SU-DHL-6 (cell line): Measurements from ENCODE around the gene CXorf38.

ENCODE experiments used
- H2AFZ ChIP-seq: fragments of 200-600 bp; sonication (generic); 2 replicates; pipeline ENCODE4 v1.6.1; 2014; ENCODE audit warnings: low read depth, mild to moderate bottlenecking, moderate library complexity, mixed read lengths, antibody characterized with exemption, low read length; ENCODE audit not compliant: severe bottlenecking
- H3F3A ChIP-seq: fragments of 200-600 bp; shearing (Covaris generic); 2 replicates; pipeline ENCODE4 v1.6.0; 2016; ENCODE audit warnings: antibody characterized with exemption, mild to moderate bottlenecking; ENCODE audit not compliant: insufficient read depth
- H3K27ac ChIP-seq: fragments of 200-600 bp; sonication (generic); 2 replicates; pipeline ENCODE4 v1.5.1; 2016; ENCODE audit warnings: low read depth, mild to moderate bottlenecking, low read length, moderate library complexity, mixed read lengths
- H3K27me3 ChIP-seq: fragments of 200-600 bp; sonication (generic), shearing (Covaris generic); 2 replicates; pipeline ENCODE4 v1.6.0; 2014; ENCODE audit warnings: mild to moderate bottlenecking, low read length
- H3K36me3 ChIP-seq: fragments of 200-600 bp; sonication (generic); 2 replicates; pipeline ENCODE4 v1.6.1; 2014; ENCODE audit warnings: mild to moderate bottlenecking, low read length, mixed read lengths
- H3K4me2 ChIP-seq: fragments of 300-600, 200-600 bp; shearing (Covaris generic), sonication (generic); 2 replicates; pipeline ENCODE4 v1.6.0; 2014; ENCODE audit warnings: low read length, low read depth, mild to moderate bottlenecking; ENCODE audit not compliant: poor library complexity, severe bottlenecking
- H3K4me3 ChIP-seq: fragments of 200-600 bp; sonication (generic); 2 replicates; pipeline ENCODE4 v1.5.1; 2014; ENCODE audit warnings: antibody characterized with exemption, low read length, mild to moderate bottlenecking, mixed read lengths; ENCODE audit not compliant: insufficient read depth, poor library complexity, severe bottlenecking
- H3K79me2 ChIP-seq: fragments of 200-600 bp; sonication (generic); 2 replicates; pipeline ENCODE4 v1.6.1; 2014; ENCODE audit warnings: mild to moderate bottlenecking, low read length, moderate library complexity; ENCODE audit not compliant: insufficient read depth
- H3K9ac ChIP-seq: fragments of 200-600 bp; sonication (generic); 2 replicates; pipeline ENCODE4 v1.7.0; 2014; ENCODE audit warnings: mild to moderate bottlenecking, low read length
- H3K9me2 ChIP-seq: fragments of 200-600 bp; sonication (generic); replicated peaks from 2 replicates; pipeline ENCODE4 v1.6.1; 2014; ENCODE audit warnings: low read length; ENCODE audit not compliant: insufficient read depth
- H3K9me3 ChIP-seq: fragments of 200-600 bp; sonication (generic); 2 replicates; pipeline ENCODE4 v1.6.1; 2014; ENCODE audit warnings: low read length, mixed read lengths; ENCODE audit not compliant: insufficient read depth
- H4K20me1 ChIP-seq: fragments of 200-600 bp; sonication (generic); 2 replicates; pipeline ENCODE4 v1.6.1; 2014; ENCODE audit warnings: low read depth, mild to moderate bottlenecking, antibody characterized with exemption, low read length, moderate library complexity, mixed read lengths
- EZH2phosphoT487 ChIP-seq: fragments of 200-600 bp; sonication (generic), shearing (Covaris generic); conservative IDR thresholded peaks from 2 replicates; pipeline ENCODE4 v1.6.1; 2018; ENCODE audit warnings: mild to moderate bottlenecking, antibody characterized with exemption, low read length, moderate library complexity, mixed read lengths
- TF ChIP-seq, protein P1 (sequence below): fragments of 200-600 bp; sonication (generic); IDR thresholded peaks from one replicate; pipeline ENCODE4 v1.5.1; 2017; ENCODE audit warnings: antibody characterized with exemption, mild to moderate bottlenecking, low read length, moderate library complexity; ENCODE audit not compliant: insufficient read depth, poor library complexity, severe bottlenecking

CXorf38 gene

DNA sequence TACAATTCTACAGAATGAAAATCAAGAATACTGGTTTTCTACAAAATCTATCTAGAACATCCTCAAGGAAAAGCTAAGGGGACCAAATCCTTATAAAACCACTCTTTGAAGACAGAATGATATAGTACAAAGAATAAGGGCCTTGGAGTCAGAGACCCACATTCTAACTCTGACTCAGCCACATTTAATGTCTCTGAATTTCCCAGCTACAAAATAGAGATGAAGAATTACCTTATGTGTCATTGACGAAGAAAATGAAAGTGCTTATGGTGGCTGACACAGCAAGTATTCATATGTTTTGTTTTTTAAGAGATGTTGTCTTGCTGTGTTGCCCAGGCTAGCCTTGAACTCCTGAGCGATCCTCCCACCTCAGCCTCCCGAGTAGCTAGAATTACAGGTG lies 35.9 kb upstream of the CXorf38 start:
- no peaks in the 10 kb centered on the region for H3K27me3 ChIP-seq
- no peak overlapping the region for H3K4me2 ChIP-seq
- H3K27ac ChIP-seq = no peak overlapping the region
- H3K36me3 ChIP-seq = peaks cover 3% of the 10 kb centered on the region; the same call in 1 of the 2 replicates
- H3K79me2 ChIP-seq = no peaks in the 10 kb centered on the region
- no peaks in the 10 kb centered on the region for H4K20me1 ChIP-seq
- no peak overlapping the region for H3K9ac ChIP-seq
- no peak overlapping the region for H3K4me3 ChIP-seq
- H3K9me3 ChIP-seq = no peaks in the 10 kb centered on the region
- H3F3A ChIP-seq = no peaks in the 10 kb centered on the region
- no peak for TF ChIP-seq EZH2phosphoT487
- TF ChIP-seq, protein P1, sequence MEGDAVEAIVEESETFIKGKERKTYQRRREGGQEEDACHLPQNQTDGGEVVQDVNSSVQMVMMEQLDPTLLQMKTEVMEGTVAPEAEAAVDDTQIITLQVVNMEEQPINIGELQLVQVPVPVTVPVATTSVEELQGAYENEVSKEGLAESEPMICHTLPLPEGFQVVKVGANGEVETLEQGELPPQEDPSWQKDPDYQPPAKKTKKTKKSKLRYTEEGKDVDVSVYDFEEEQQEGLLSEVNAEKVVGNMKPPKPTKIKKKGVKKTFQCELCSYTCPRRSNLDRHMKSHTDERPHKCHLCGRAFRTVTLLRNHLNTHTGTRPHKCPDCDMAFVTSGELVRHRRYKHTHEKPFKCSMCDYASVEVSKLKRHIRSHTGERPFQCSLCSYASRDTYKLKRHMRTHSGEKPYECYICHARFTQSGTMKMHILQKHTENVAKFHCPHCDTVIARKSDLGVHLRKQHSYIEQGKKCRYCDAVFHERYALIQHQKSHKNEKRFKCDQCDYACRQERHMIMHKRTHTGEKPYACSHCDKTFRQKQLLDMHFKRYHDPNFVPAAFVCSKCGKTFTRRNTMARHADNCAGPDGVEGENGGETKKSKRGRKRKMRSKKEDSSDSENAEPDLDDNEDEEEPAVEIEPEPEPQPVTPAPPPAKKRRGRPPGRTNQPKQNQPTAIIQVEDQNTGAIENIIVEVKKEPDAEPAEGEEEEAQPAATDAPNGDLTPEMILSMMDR = no peak
- H2AFZ ChIP-seq = no peak overlapping the region
- no peaks in the 10 kb centered on the region for H3K9me2 ChIP-seq

- Histone ChIP-seq H3K9me3 (no peaks in the 10 kb centered on the region), H3K79me2 (no peaks in the 10 kb centered on the region), H3K36me3 (no peaks in the 10 kb centered on the region; the same call in 1 of the 2 replicates), H3K9me2 (no peaks in the 10 kb centered on the region), H3K4me2 (no peak overlapping the region), H3K4me3 (no peak overlapping the region), H2AFZ (no peak overlapping the region), H3K9ac (no peak overlapping the region), H4K20me1 (no peaks in the 10 kb centered on the region), H3F3A (no peaks in the 10 kb centered on the region), H3K27me3 (no peaks in the 10 kb centered on the region), H3K27ac (no peak overlapping the region)
- TF ChIP-seq EZH2phosphoT487 = no peak
- TF ChIP-seq, protein P1 = no peak
Measured at GRCh38 chrX:40671126-40671525, 23.8 kb upstream of the CXorf38 start.

GRCh38 chrX:40663880-40664630 lies 16.7 kb upstream of the CXorf38 start:
- H3K9me2 ChIP-seq = no peaks in the 10 kb centered on the region
- no peaks in the 10 kb centered on the region for H3K27me3 ChIP-seq
- H3K36me3 ChIP-seq = no peaks in the 10 kb centered on the region
- H3K9ac ChIP-seq = no peak overlapping the region
- H3K4me2 ChIP-seq = no peak overlapping the region
- no peaks in the 10 kb centered on the region for H3K79me2 ChIP-seq
- no peaks in the 10 kb centered on the region for H3F3A ChIP-seq
- H3K4me3 ChIP-seq = no peak overlapping the region
- no peaks in the 10 kb centered on the region for H3K9me3 ChIP-seq
- H3K27ac ChIP-seq = no peak overlapping the region
- TF ChIP-seq, protein P1 = no peak
- TF ChIP-seq EZH2phosphoT487 = no peak
- no peaks in the 10 kb centered on the region for H4K20me1 ChIP-seq
- H2AFZ ChIP-seq = no peak overlapping the region
